Activated CD8-positive, alpha-beta memory T cell treated with anti-CD3 and anti-CD28 coated beads, Interleukin-2, amount 50 U/mL, for 4 hours (primary cell): ENCODE results near the gene MAN2B1.
A peak's percentile ranks its signal among the peaks of the same experiment; 100 is the strongest.
"Not testable (repeated sequence)": the region's sequence is repeated elsewhere in the genome, so short reads cannot be mapped to it uniquely, and the experiment has no call there.

ENCODE experiments used
- DNase-seq: peaks from one replicate; pipeline ENCODE4 v3.0.0-alpha.2; 2020

Gene MAN2B1

GRCh38 chr19:12666265-12667048 is at the start of gene MAN2B1, which contains the start of gene WDR83:
Gene MAN2B1, minus strand, starts transcription at chr19:12666742. Its CDS starts 41 bp downstream, at chr19:12666701.
Gene WDR83, plus strand, starts transcription at chr19:12666807. Its CDS starts 2,984 bp downstream, at chr19:12669791.
- peak; percentile 83 for DNase-seq

GRCh38 chr19:12715929-12716328 is 49.4 kb upstream of the MAN2B1 start:
- DNase-seq = no peak

- DNase-seq = no peak
Measured at GRCh38 chr19:12715102-12715501, 48.6 kb upstream of the MAN2B1 start.

- DNase-seq = not testable (repeated sequence)
Measured at GRCh38 chr19:12713304-12713703, 46.8 kb upstream of the MAN2B1 start.

GRCh38 chr19:12712077-12712476 is 45.5 kb upstream of the MAN2B1 start:
- not testable (repeated sequence) for DNase-seq

- DNase-seq = no peak
Measured at GRCh38 chr19:12711187-12711586, 44.6 kb upstream of the MAN2B1 start.

DNA sequence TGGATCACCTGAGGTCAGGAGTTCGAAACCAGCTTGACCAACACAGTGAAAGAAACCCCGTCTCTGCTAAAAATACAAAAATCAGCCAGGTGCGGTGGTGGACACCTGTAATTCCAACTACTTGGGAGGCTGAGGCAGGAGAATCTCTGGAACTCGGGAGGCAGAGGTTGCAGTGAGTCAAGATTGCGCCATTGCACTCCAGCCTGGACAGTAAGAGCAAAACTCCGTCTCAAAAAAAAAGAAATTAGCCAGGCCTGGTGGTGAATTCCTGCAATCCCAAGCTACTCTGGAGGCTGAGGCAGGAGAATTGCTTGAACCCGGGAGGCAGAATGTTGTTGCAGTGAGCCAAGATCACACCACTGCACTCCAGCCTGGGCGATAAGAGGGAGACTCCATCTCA is 42.1 kb upstream of the MAN2B1 start:
- DNase-seq = no peak

- no peak for DNase-seq
Measured at GRCh38 chr19:12706332-12706718, 39.8 kb upstream of the MAN2B1 start.

GRCh38 chr19:12705654-12706331 is 39.3 kb upstream of the MAN2B1 start:
- DNase-seq = no peak

DNA sequence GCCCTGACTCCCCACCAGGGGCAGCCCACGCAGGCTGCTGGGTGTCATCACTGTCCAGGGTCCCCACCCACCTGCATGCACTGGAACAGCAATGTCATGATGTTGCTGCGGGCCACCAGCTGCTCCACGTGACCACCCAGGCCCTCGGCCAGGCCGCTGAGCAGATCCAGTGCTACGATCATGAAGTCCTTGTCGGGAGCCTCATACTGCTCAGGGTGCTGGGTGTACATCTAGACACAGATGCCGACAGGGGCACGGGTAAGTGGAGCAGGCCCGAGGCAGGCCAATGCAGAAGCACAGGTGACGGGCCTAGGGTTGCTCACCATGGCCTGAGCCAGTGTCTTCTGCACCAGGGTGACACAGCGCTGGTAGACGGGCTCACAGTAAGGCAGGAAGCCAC is 38.6 kb upstream of the MAN2B1 start:
- no peak for DNase-seq

DNA sequence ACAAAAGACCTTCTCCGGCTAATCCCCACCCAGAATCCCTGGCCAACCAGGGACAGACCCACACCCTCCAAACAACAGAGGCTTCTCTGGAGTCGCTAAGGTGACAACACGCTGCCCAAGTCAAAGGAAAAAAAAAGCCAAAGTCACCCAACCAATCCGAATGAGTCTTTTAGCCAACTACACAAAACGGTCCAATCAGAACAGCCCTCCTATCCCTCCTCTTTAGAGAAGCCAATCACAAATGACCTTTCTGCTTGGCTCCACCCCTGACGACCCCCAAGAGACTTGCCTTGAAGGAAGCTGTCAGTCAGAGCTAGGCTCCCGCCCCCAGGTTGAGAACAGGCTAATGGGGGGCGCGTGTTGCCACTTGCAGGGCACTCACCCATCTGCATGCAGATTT is 36.5 kb upstream of the MAN2B1 start:
- DNase-seq = no peak

GRCh38 chr19:12701596-12702282 is 35.2 kb upstream of the MAN2B1 start:
- no peak for DNase-seq

DNA sequence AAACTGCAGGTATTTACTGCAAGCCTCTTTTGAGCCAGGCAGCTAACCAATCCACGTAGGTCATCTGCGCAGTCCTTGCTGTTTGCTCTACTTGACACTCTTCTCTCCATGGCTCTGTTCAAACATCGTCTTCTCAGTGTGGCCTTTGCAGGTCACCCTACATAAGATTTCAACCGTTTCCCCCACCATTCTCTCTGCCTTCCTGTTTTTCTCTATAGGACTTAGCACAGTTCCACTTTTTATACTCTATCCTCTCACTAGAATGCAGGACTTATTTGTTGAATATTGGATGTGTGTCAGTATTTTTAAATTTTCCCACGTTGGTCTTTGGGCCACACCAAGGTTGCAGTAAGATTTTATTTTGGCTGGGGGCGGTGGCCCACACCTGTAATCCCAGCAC is 31.6 kb upstream of the MAN2B1 start:
- no peak for DNase-seq

DNA sequence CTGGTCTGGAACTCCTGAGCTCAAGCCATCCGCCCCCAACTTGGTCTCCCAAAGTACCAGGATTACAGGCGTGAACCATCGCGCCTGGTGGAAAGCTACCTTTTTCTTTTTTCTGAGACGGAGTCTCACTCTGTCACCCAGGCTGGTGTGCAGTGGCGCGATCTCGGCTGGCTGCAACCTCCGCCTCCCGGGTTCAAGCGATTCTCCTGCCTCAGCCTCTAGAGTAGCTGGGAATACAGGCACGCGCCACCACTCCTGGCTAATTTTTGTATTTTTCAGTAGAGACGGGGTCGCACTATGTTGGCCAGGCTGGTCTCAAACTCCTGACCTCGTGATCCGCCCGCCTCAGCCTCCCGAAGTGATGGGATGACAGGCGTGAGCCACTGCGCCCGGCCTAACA is 30.9 kb upstream of the MAN2B1 start:
- DNase-seq = not testable (repeated sequence)

DNA sequence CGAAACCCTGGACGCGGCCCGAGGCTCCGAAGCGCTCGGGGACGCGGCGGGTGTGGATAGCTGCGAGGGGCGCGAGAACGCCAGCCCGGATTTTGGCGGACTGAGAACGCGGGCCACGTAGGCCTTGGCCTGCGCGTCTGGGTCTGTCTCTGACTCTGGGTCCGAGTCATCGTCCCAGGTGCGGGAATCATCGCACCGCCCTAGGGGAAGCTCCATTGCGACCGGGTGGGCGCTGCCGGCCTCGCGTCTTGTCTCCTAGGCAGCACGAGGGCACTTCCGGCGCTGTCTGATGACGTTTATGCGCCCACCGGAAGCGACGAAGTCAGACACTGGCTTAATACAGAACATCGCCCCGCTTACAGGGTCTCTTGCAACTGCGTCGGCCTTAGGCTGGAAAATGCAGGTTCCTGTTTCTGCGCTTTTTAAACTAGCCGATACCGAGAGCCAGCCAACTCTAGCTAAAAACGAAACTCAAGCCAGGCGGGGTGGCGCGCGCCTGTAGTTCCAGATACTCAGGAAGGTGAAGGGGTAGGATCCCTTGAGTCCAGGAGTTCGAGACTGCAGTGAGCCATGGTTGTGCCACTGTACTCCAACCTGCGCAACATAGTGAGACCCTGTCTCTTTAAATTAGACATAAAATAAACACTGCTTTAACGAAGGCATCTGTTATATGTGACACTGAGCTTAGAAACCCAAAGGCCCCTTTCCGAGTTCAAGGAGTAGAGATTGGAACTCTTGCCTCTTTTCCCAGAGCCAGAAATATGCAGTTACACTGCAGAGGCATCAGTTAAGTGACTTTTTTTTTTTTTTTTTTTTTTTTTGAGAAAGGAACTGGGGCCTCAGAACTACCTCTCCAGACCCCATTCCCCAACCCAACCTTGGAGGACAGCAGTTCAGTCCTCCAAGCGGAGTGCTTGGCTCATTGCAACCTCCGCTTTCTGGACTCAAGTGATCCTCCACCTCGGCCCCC is 30.1 kb upstream of the MAN2B1 start, which contains the start of gene FBXW9:
FBXW9 (minus strand) TSS at position 266 of the 970 bp plus-strand sequence; CDS start at position 216, 50 bp downstream.
- peak; percentile 99 for DNase-seq

- no peak for DNase-seq
Measured at GRCh38 chr19:12695997-12696365, 29.4 kb upstream of the MAN2B1 start.

DNA sequence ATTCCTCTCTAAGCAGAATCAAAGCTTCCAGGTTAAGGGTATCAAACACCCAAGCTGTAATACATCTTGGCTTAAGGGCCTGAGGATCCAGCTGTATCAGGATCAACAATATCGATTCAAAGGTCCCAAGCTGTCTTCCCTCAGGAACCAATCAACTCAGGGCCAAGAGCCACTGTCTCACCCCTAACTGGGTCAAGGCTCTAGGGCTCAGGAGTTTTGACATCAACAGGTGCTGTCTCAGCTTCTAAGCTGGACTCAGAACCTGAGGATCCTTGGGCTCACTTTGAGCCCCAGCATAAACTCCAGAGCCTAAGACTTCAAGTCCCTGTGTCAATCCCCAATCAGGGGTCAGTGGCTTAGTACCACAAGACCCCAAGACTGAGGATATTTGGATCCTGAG is 29.0 kb upstream of the MAN2B1 start:
- DNase-seq = no peak

- DNase-seq = no peak
Measured at GRCh38 chr19:12695096-12695495, 28.6 kb upstream of the MAN2B1 start.

GRCh38 chr19:12694641-12695040 is 28.1 kb upstream of the MAN2B1 start:
- no peak for DNase-seq

- no peak for DNase-seq
Measured at GRCh38 chr19:12692960-12693359, 26.4 kb upstream of the MAN2B1 start.

DNA sequence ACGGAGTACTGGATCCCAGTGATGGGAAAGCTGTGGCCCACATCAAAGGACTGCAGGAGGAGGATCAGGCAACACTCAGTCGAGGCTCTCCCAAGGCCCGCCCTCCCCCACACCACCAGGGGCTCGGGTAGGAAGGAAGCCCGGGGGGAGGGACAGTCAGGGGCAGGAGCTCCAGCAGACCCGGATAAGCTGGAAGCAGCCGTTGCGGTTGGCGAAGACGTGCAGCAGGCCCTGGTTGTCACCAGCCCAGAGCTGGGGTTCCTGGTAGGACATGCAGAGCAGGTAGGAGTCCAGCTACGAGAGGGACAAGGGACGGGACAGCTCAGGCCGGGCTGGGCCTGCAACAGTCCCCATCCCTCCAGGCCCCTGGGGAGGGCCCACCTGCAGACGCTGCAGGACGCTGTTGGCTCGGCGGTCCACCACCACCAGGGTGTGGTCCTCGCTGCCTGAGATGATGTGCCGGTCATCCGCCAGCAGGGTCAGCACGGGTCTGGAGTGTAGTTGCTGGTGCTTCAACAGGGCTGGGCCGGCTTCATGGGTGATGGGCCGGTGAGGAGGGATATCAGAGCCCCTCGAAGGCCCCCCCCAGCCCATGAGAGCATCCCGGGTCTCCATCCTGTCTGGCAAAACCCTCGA is 23.2 kb upstream of the MAN2B1 start:
- no peak for DNase-seq

- DNase-seq = no peak
Measured at GRCh38 chr19:12689012-12689411, 22.5 kb upstream of the MAN2B1 start.
